SIG-M5 (cell line): ENCODE data around the gene NTRK3.

ENCODE experiments used
- DNase-seq: peaks from one replicate; lab custom pipeline; 2025; lab: John Stamatoyannopoulos, UW

The NTRK3 gene

DNA sequence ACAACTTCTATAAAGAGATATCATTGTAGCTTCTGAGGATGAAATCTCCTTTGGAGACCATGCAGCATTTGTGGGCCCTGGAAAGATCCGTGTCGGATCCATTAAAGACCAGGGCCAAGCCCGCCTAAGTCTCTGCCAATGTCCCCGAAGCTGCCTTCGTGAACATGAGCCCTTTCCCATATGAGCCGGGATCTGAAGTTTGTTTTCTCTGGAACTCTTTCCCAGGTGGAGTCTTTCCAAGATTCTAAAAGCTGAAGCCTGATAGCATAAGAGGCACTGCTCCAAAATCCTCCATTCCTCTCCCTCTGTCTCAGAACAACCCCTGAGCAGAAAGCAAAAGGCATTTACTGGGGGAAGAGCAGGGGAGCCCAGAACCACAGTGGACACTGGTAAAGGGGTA is 274.6 kb downstream of the NTRK3 start:
- no peak for DNase-seq

DNA sequence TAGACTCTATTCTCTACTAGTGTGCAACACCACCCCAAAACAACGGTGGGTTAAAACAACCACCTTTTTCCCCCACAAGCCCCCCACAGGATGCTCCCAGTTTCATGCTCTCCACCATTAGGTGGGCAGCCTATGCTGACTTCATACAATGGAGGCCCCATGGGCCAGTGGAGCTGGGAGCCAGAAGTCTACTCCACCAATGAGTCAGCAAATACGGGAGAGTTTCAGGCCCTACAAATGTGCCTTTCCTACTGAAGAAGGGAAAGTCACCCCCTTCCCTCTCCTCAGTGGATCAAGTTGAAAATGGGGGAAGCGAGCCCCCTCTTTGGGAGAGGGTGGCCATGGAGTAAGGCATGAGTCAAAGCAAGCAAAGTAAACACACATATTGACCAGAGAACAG is 278.6 kb downstream of the NTRK3 start:
- no peak for DNase-seq

DNA sequence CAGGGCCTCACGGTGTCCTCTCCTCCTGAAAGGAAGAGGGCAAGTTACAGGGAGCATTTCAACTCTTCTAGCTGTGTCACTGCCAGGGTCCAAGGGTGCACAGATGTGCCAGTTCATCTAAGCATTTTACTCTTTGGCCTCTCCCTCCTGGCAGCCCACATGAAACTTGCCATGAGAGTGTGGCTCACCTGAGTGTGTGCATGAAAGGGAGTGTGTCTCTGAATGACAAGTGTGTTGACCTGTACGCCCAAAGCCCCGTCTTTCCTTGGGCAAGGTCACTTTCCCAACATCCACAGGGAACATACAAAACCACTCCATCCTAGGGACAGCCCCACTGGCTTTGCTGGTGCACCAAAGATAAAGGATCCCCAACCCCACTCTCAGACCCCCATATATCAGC is 280.0 kb downstream of the NTRK3 start:
- no peak for DNase-seq

DNA sequence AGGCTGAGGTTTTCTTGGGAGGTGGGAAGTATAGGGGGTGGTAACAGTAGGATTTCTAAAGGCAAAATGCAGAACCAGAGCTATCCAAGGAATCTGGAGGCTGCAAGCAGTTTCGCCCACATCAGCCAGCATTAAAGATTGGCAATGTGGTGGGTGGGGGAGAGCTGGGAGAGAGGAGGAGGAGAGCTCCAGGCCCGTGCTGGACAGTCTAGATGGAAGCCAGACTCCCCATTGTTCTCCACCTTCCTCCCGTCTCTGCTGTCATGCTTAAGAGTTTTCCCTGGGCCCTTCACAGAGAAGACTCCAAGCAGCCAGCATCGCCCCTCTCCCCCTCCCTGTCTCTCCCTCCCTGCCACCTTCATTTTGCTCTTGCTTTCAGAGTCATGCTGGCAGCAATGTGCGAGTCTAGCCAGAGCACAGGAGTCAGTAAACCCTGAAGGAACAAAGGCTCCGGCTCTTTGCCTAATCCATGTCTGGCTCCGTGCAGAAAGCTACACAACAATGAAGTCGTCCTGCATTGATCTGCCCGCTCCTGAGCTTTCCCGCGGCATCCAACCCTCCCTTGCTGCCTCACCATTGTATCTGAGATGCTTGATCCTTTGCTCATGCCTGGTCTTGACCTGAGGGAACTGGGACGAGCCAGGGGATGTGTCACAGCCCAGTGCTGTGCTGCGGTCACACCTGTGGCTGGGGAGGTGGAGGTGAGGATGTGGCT is 282.9 kb downstream of the NTRK3 start:
- DNase-seq, result no peak

DNA sequence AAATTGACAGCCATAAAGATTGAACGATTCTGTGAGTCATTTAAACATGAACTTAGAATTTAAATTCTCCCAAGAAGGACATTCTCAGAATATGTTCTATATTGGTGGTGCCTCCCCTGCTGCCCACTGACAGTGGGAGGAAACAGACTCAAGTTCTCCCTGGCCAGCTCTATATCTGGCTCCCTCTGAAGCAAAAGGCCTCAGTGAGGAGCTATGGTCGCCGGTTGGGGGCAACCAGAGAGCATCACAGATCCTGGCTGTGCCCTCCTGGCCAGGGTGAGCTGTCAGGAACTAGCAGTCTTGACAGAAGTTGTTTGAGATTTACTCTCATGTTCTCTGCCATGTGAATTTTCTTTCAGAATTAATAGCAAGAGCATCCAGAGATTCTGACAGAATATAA is 285.5 kb downstream of the NTRK3 start:
- no peak for DNase-seq

DNA sequence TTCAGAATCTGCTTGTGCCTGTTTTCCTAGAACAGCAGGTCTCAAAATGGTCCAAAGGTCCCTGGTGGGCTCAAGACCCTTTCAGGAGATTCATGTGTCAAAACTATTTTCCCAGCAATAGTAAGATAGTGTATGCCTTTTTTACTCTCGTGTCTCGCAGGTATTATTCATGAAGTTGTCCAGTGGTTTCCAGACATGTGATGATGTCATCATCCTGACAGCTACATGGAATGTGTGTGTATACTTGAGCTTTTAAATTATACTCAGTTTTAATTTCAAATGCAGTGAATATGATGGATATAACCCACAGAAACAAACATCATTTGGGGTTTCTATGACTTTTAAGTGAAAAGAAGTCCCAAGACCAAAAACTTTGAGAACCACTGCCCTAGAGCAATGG is 288.6 kb downstream of the NTRK3 start:
- DNase-seq, result no peak

DNA sequence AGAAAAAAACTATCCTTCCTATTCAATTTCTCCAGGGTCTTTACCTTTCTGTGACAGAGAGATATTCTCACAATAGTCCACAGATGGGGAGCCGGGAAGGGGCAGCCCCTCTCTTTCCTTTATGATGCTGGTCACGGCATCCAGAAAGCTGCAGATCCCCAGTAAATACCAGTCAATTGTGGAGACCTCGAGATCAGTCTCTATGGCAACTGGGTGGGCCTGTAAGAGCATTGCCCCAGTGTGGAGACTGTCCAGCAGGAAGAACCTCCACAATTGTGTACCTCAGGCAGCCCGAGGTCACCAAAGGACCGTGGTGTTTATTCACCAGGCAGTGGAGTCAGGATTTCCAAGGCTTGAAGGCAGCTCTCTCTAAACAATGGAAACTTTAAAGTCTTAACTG is 291.2 kb downstream of the NTRK3 start:
- no peak for DNase-seq

DNA sequence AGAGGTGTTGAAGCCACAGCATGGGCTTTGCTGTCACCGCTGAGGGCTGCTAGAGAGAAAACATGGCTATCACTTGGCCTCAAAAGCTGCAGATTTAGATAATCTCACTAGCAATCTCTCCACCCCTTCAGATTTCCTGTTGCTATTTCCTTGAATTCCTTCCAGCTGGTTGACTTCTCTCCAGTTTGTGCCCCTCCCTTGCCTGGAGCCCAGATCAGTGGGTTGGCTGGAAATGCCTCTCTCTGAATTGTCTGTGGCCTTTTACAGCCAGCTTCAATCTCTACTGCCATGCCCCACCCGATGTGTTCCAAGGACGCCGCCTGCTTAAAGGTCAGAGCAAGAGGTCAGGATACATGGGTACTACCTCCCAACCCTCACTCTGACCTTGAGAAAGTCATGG is 294.1 kb downstream of the NTRK3 start:
- no peak for DNase-seq

DNA sequence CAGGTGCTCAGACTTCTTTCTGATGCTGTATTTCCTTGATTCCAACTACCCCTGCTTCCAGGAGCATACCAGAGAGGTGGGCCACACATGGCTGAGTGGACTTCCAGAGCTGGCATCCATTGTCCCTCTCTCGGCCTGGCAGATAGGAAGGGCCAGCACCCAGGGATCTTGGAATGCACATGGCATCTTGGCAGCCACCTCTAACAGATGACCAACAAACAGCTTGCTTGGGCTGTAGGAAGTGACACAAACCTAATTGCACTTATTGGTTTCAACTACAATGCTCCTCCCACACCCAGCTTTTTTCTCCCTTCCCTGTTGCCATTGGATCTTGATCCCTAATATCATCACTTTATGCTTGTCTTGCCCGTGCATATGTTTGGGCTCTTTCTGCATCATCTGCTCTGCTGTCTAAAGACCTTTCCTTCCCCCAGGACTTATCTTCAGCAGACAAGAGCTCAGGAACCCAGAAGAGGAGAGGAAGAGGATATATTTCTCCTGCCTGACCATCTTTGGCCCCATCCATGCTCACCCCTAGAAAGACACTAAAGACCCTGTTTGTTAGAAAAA is 294.6 kb downstream of the NTRK3 start:
- DNase-seq, result no peak

DNA sequence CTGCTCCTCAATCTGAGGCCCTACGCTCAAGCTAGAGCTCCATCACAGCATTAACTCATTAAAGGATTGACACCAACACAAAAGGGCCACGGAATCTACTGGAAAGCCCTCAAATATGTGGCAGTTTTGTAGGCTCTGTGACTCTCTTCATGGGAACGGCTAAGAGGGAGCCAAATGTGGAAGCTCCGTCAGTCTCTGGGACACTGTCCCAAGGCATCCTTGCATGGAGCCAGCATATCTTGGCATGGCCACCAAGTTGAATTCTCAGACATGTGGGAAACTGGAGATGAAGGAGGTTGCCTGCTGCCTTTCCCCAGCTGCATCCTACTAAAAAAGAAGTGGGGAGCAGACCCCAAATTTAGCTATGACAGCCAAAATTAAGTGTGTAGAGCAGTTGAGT is 296.9 kb downstream of the NTRK3 start:
- DNase-seq, result no peak

DNA sequence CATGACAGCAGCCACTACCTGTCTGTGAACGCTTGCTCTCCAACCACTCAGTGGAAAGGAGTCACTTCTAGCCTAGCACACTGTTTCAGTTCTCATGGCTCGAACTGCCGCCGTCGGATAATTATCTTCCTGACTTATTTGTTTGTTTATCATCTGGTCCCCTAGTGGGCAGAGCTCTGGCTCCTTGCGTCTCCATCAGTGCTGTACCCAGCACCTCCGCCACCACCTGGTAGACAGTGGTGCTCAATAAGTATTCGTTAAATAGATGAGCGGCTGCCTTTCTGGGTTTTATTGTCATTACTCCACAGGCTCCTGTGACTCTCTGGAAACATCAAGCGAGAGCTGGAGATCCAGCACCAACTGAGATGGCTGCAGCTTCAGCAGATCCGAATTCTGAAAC is 297.5 kb downstream of the NTRK3 start:
- no peak for DNase-seq

DNA sequence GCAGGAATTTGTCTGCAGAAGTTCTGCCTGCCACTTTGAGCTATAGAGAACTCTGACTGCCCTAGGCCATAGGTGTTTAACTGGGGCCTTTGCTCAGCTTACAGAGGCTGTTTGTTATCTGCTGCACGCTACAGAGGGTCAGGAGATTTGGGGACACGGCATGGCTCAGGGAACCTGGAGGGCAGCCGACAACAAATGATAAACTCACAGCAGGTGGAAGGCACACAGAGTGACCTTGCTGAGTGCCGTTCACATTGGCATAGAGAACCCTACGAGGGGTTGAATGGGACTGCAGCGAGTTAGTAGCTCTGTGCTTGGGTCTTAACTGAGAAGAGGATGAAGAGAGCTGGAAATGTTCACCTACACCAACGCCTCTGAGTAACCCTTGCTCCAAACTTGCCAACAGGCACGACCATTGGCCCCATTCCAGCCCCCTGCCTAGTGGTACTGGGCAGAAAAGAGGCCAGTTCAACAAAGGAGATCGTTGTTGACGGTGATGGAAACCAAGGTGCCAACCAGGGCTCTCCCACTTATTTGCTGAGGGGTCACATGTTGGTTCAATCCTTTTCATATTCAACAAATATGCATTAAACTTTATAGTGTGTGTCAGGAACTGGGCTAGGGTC is 301.1 kb downstream of the NTRK3 start:
- DNase-seq, result no peak

DNA sequence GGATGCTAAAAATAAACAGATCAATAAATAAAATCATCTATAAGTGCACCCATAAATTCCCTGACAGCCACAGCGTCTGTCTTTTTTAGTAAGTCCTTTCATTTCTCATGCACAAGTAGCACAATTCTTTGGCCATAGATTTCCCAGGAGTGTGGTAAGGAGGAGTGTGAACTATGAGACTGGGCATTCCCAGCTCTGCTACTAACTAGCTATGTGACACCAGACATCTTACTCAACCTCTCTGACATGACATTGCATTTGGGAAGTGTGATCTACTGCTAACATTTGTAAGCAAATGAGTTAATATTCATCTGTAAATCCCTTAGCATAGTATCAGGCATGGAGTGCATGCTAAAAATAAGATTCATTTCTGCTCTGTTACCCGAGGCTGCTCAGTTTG is 301.7 kb downstream of the NTRK3 start:
- DNase-seq, result no peak

DNA sequence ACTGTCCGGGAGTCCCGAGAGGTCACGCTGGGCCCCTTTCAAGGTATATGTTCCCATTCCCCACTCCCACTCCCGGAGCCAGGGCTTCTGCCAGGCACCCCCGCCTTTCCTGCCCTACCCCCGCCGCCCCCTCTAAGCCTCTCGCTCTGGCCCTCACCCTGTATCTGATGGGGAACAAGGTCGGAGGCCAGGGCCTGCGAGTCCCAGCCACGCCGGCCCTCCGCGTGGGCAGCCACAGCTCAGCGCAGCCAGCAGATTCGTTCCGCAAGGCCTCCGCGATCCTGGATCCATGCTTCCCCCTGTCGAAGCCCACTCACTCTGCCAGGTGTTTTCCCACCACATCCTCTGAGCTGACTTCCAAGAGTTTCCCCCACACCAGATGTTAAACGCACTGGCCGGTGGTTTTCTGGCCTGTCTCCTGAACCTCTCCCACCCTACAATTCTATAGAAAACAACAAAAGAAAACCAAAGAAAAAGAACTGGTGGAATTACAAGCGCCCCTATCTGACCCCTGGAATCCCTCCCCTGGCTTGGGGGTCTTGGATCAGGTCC is 303.7 kb downstream of the NTRK3 start:
- DNase-seq, result no peak

DNA sequence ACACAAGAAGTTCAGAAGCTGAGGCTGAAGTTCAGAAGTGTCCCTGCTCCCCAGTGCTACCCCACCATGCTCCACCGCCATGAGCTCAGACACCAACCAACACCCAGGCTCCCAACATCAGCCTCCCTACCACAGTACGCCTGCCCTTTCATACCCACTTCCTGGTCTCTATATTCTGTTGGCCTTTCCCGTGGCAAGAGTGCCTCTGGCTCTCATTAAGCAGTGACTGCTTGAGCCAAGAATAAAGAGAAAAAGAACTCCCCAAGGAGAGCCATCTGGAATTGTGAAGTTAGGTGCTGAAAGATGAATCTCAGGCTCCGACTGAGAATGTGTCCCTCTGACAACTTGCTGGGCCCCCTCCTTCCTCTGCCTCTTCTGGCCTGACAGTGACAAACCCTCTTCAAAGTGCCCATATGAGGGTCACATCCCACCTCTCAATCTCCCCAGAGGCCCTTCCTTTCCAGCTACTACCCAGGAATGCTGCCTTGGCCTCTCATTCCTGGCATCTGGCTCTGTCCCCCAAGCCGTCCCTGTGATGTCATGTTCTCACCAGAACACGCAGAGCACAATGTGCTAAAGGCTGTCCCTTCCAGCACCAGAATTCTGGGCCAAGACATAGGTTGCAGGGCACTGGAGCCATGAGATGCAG is 306.8 kb downstream of the NTRK3 start:
- DNase-seq, result no peak

DNA sequence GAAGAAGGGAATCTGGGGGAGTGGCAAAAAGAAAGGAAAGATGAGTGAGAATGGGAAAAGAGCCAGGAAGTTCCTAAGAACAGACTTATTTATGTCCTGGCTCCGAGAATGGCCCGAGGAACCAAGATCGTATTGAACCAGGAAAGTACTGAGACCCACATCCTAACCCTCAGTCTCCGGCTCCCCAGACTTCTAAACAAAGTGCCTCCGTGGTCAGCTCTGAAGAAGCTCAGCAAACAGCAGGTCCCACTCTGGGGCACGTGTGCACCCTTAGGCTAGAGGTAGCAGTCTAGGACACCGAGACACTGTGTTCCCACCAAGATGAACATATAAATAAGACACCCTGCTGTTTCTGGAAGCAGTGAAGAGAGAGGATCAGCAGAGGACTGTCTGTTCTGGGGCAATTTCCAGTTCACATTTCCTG is 307.4 kb downstream of the NTRK3 start:
- DNase-seq, result no peak

DNA sequence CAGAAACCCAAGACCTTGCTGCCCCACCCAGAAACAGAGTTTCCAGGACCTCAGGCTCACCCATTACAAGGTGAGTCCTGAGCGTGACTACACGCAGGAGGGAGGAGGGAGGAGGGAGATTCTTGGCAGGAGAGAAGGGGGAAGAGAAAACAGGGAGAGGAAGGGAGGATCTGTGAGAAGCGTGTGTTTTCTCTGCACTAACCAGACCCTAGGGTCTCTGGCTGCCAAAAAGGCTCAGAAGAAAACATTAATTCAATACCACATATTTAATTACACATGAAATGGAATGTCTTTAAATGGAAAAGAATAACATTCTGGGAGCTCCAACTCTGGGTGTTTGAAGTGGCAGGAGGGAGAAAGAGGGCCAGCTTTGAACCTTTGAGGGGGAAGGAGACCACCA is 309.0 kb downstream of the NTRK3 start:
- DNase-seq, result no peak

DNA sequence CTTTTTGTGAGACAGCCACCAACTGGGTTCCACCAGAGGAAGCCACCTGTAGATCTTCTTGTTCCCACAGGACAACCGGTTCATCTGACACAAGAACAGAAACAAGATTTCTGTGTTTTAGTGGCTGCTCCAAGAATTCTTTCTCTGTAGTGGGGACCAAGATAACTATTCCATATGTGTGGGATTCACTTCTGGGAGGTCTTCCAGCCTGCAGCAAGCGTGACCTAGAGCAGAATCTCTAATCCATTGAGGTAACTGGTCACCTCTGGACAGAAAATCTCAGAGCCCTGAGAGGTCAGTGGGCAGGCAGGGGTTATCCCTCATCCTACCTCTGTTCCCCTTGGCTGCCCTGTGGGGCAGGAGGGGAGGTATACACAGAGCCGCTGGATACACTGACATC is 311.3 kb downstream of the NTRK3 start:
- DNase-seq, result no peak

DNA sequence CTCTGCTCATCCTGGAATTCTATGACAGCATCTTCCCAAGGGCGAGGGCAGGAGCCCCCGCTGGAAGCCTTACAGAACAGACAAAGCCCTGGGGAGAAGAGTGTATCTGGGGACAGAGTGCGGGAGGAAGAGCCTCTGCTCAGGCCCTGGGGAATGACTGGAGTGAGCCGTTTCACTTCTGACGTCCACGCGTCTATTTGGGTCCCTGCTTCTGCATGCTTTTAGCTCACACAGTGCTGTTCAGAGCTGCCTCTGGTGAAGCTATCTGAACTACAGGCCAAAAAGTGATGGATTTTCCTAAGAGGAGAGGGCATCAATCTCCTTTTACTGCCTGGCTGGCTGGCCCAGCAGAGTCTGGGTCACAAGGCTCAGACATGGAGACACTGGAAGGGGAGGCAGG is 311.8 kb downstream of the NTRK3 start:
- no peak for DNase-seq

DNA sequence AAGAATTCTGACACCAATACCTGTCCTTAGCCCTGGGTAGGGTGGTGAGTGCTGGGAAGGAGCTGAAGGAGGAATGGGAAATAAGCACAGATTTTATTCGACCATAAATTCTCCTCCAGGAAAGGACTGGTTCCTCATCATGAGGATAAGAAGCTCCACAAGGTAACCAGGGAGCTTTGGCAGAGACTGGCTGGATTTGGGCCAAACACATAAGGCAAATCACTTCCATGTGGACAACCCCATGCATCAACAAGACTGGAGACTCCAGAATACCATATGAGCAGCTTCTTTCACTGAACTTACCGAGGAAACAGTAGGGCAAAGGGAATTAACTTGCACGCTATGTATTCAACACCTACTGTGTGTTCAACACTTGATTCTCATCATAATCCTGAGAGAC is 312.5 kb downstream of the NTRK3 start:
- no peak for DNase-seq

DNA sequence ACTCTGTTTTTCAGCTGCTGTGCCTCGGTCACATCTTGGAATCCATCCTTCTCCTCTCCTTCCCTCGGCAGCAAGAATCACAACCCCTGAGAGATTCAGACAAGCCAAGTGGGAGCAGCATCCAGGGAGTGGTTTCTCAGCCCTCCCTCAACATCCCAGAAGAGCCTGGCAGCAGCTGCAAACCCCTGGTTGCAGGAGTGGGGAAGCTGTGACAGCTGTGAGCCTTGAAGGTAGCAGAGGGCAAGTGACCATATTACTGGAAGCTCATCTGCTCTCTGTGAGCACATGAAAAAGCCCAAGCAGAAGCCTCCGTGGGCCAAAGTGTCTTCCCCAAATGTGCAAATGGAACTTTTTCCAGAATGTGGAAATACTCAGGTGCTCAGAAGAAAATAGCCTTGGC is 312.9 kb downstream of the NTRK3 start:
- no peak for DNase-seq

DNA sequence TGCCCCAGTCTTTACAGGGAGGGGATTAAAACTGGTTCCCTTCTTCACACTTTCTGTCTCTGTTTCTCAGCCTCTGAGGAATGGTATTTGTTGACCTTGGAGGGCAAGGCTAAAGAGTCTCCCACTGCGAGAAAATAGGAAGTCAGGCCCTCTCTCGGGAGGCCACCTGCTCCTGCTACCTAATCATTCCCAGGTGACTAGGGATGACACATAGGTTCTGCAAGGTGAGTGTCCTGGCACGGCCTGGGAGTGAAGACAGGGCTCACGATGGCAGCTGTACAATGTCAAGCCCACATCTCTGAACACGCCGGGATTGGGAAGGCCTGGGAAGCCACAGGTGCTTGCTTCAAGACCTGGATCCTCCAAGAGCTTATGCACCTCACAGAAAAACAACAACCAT is 314.2 kb downstream of the NTRK3 start:
- DNase-seq, result no peak

DNA sequence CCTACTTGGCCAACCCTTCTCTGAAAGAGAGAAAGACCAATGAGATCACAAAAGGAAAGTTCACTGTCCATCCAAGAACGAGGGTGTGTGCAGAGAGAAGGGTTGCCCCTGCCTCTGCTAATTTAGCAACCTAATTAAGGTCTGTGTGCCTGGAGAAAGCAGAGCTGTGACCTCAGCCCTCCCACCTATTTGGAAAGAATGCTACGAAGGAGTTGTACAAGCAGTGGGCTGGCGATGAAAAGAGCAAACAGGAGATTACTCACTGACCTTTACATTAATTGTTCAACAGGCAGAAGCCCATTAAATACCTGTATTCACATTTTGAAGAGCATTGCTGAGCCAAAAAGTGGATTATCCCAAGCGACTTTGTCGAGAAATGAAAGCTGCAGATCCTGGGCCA is 314.9 kb downstream of the NTRK3 start:
- DNase-seq, result no peak
